NCI-H2171 (cell line): Measurements from ENCODE around the gene ARHGEF25.
"Not testable (repeated sequence)": the region's sequence is repeated elsewhere in the genome, so short reads cannot be mapped to it uniquely, and the experiment has no call there.

Source experiments
- DNase-seq: peaks from one replicate; lab custom pipeline; 2025; lab: John Stamatoyannopoulos, UW

Gene ARHGEF25

DNA sequence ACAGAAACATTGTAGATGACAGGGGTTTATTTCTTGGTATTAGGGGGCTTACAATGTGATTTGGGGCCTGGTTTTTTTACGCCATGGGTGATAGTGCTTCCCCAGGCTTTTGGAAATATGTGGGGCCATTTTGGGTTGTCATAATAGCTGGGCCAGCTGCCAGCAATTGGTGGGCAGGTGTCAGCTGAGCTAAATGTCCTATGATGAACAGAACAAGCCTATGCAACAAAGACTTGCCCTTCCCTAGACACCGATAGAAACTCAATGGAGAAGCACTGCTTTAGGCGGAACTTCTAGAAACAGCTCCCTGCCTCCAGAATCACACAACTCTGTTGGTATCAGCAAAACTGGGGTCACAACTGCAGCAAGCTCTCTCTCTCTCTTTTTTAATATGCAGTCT, 26.9 kb downstream of the ARHGEF25 start:
- no peak for DNase-seq

DNA sequence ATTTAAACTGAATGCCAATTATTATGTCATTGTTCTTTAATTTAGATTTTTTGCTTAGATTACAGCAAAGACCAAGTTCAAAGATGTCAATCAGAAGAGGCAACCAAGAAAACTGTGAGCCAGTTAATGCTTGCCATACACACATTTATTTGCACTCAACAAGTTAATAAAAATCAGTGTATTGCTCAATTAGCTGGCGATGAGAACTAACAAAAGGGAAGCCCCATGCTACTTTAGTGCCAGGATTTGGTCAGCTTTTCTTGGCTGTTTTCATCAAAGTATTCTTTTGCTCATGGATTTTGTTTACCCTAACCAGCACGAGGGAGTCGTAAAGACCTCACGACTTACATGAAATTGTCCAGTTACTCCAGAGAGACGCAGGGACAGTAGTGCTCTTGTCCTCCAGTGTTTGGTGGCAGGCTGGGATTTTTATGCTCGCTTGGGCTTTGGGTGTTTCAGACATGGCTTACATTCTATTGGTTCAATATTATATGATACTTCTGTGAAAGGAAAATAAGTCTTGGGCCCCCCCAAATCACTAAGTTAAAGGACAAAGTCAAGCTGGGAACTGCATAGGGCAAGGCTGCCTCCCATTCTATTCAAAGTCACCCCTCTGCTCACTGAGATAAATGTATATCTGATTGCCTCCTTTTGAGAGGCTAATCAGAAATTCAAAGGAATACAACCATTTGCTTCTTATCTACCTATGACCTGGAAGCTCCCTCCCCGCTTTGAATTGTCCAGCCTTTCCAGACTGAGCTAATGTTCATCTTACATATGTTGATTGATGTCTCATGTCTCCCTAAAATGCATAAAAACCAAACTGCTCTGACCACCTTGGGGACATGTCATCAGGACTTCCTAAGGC, 29.2 kb downstream of the ARHGEF25 start:
- DNase-seq: no peak

DNA sequence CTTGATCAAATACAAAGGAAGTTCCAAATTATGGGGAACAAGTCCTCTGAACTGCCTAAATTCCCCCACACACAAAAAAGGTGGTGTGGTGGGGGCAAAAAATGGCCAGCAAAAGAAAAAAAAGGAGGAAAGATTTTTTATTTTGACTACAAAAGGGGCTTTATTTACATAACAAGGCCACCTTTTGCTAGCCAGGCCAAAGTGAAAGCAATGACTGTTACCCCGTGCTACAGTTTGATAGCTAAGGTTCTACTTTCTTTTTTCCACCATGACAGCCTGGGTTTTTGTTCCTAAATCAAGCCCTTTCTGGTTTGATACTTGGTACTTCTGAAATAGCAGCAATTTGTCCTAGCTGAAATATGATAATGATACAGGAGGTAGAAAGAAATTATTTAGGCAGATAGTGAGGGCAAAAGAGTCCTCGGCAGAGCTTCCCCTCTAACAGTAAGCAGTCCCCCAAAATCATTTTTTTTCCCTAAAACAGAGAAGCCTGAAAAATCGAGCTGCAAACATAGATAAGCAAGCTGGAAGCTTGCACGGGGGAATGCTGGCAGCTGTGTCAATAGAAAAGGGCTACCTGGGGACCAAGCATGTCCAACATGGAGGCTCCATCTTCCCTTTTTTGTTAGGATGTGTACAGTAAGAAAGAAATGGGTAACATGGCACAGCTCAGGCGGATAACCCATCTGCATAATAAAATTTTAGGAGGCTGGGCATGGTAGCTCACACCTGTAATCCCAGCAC, 30.6 kb downstream of the ARHGEF25 start:
- no peak for DNase-seq

- not testable (repeated sequence) for DNase-seq
These were observed 34.9 kb downstream of the ARHGEF25 start for GRCh38 chr12:57645990-57646658.

DNA sequence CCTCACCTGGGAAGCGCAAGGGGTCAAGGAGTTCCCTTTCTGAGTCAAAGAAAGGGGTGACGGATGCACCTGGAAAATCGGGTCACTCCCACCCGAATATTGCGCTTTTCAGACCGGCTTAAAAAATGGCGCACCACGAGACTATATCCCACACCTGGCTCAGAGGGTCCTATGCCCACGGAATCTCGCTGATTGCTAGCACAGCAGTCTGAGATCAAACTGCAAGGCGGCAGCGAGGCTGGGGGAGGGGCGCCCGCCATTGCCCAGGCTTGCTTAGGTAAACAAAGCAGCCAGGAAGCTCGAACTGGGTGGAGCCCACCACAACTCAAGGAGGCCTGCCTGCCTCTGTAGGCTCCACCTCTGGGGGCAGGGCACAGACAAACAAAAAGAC, 35.4 kb downstream of the ARHGEF25 start:
- not testable (repeated sequence) for DNase-seq

- no peak for DNase-seq
These were observed 42.8 kb downstream of the ARHGEF25 start for GRCh38 chr12:57654042-57654441.

DNA sequence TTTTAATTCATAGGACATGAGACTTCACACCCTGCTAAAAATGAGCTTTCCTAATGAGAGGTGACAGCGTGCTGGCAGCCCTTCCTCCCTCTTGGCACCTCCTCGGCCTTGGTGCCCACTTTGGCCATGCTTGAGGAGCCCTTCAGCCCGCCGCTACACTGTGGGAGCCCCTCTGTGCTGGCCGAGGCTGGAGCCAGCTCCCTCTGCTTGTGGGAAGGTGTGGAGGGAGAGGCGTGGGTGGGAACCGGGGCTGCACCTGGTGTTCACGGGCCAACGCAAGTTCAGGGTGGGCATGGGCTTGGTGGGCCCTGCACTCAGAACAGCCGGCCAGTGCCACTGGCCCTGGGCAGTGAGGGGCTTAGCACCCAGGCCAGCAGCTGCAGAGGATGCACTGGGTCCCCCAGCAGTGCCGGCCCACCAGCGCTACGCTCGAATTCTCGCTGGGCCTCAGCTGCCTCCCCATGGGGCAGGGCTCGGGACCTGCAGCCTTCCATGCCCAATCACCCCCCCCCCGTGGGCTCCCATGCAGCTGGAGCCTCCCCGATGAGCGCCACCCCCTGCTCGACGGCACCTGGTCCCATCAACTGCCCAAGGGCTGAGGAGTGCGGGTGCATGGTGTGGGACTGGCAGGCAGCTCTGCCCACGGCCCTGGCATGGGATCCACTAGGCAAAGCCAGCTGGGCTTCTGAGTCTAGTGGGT, 44.5 kb downstream of the ARHGEF25 start:
- no peak for DNase-seq

DNA sequence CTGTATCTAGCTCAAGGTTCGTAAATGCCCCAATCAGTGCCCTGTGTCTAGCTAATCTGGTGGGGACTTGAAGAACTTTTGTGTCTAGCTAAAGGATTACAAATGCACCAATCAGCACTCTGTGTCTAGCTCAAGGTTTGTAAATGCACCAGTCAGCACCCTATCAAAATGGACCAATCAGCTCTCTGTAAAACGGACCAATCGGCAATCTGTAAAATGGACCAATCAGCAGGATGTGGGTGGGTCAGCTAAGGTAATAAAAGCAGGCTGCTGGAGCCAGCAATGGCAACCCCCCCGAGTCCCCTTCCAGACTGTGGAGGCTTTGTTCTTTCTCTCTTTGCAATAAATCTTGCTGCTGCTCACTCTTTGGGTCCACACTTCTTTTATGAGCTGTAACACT, 45.2 kb downstream of the ARHGEF25 start:
- not testable (repeated sequence) for DNase-seq

DNA sequence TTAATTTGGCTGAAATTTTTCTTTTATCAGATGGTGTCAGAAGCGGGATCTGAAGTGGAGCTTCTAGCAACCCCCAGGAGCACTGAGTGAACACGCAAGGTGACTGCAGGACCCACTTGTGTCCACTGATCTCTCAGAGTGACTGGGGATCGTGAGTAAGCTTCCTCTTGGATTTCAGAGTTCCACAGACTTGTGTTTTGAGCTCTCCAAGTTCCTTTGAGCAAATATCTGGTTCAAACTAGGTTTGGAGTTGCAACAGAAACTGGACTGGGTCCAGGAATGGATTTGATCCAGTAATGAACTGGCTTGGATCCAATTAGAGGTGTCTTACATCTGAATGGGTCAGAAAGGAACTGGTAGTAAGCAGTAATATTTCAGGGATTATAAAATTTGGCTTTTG, 46.5 kb downstream of the ARHGEF25 start:
- no peak for DNase-seq

- DNase-seq: no peak
These were observed 47.7 kb downstream of the ARHGEF25 start for GRCh38 chr12:57658890-57659289.

DNA sequence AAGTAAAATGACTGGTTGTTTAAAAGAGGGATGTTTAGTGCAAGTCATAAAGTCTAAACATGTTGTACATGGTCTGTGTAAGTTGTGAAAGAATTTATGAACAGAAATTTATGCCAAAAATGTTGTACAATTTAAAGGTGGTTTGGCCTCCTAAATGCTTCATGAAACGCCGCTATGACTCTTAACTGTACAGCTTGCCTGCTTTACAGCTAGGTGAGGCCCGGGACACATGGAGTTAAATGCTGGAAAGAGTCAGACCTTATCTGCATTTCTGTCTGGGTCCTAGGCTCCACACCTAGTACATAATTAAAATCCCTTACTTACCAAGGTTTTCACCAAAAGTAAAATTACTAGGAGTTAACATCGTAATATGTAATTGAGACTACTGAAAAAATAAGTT, 50.1 kb downstream of the ARHGEF25 start:
- DNase-seq: no peak

DNA sequence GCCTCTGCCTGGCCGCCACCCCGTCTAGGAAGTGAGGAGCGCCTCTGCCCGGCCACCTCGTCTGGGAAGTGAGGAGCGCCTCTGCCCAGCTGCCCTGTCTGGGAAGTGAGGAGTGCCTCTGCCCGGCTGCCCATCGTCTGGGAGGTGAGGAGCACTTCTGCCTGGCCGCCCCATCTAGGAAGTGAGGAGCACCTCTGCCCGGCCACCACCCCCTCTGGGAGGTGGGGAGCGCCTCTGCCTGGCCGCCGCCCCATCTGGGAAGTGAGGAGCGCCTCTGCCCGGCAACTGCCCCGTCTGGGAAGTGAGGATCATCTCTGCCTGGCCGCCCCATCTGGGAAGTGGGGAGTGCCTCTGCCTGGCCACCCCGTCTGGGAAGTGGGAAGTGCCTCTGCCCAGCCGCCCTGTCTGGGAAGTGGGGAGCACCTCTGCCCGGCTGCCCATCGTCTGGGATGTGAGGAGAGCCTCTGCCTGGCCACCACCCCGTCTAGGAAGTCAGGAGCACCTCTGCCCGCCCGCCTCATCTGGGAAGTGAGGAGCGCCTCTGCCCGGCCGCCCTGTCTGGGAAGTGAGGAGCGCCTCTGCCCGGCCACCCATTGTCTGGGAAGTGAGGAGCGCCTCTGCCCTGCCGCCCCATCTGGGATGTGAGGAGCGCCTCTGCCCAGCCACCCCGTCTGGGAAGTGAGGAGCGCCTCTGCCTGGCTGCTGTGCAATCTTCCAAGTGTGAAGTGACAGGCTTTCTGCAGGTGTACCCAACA, 54.0 kb downstream of the ARHGEF25 start:
- not testable (repeated sequence) for DNase-seq
